Colon (tissue), 2 donors: Measurements from ENCODE around the gene CFAP54.
A peak's percentile ranks its signal among the peaks of the same experiment; 100 is the strongest.
"Not testable (repeated sequence)": the region's sequence is repeated elsewhere in the genome, so short reads cannot be mapped to it uniquely, and the experiment has no call there.

Source experiments
- FAIRE-seq: peaks from 2 replicates; lab custom pipeline; 2012; peaks lifted over from hg19 to GRCh38; lab: Jason Lieb, UNC
- donor health status: control.
- donor health status: control.

CFAP54 gene

DNA sequence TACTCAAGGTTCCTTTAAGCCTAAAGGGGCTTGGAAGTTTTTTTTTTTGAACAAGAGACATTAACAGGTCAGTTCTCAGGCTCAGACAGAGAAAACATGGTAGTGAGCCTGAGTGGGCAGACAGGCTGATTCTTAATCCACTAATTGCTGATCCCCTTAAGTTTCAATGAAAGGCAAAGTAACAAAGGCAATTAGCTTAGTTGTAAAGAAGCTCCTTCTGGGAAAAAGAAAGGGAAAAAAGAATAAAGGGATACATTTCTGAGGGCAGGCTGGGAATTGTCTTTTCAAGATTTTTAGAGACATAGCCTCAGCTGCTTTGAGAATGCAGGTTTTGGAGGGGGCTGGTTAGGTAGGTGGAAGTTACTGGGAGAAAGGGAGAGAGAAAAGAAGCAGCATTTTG is 133.8 kb downstream of the CFAP54 start:
- no peak for FAIRE-seq

DNA sequence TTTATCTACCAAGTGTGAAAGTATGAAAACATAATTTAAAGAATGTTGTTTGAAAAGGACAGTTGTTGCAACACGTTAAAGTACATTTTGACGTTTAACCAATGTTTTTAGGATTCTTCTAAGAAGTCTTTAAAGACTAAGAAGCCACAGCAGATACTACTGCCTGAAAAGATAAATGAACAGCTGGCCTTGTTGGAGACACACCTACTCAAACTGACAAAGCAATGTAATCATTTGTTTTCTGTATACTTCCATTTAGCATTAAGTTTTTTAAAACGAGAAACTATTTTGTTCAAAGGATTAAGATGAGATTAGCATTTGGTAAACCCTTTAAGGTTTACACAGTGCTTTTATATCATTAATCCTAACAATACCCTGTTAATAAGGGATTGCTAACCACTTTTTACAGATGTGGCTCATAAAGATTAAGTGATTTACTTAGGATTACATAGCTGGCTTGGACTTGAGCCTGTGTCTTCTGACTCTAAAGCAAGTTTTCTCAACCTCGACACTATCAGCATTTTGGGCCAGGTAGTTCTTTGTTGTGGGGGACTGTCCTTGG is 134.4 kb downstream of the CFAP54 start:
- FAIRE-seq = no peak

DNA sequence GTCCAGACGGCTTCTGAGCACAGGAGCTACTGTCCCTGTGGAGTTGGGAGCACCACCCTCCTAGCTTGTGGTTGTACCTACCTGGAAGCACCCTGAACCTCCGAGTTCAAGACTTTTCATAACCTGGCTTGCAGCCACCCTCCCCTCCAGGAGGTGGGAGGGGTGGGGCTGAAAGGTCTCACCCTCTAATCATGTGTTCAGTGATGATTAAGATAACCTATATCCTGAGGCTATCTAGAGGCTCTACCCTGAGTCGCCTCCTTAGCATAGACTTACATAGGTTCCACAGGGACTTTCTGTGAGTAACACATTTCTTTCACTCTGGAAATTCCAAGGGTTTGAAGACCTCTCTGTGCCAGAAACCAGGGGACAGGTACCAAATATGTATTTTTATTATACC is 146.5 kb downstream of the CFAP54 start:
- no peak for FAIRE-seq

DNA sequence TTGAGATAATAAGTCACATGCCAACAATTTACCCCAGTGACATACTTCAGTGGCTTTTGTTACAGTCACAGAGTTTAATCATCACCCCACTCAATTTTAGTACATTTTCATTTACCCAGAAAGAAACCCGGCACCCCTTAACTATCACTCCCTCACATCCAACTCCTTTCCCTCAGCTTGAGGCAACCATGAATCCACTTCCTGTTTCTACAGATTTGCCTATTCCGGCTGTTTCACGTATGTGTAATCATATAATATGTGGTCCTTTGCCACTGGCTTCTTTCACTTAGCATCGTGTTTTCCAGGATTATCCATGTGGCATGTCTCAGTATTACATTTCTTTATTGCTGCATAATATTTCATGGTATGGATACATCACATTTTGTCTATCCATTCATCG is 147.5 kb downstream of the CFAP54 start:
- no peak for FAIRE-seq

DNA sequence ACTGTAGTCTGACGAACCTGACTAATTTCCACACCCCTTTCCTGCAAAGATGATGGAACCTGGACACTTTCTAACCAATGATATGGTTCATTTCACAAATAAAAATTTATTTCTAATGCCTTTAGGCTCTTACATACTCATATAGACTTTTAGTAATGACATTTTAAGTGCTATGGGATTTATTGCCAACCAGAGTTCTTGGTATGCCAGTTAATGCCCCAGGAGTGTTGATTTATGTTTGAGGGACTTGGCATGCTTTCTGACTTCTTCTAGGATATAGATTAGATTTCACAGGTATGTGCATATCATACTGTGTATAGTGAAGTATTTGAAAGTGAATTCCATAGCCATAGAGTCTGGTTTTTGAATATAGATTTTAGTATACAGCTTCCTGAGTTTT is 159.5 kb downstream of the CFAP54 start:
- no peak for FAIRE-seq

DNA sequence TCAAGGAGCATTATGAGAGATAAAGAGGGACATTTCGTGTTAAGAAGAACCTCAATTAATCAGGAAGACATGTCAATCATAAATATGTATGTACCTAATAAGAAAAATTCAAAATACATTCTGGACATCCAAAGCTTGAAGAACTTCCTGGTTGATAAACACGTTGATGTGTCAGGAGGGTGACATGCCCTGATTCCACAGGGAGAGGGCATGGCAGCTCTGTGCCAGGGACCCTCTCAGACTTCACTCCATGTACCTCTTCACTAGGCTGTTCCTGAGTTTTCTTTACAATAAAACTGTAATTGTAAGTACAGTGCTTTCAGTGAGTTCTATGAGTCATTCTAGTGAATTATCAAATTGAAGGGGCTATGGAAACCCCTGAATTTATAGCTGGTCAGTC is 163.5 kb downstream of the CFAP54 start:
- no peak for FAIRE-seq

DNA sequence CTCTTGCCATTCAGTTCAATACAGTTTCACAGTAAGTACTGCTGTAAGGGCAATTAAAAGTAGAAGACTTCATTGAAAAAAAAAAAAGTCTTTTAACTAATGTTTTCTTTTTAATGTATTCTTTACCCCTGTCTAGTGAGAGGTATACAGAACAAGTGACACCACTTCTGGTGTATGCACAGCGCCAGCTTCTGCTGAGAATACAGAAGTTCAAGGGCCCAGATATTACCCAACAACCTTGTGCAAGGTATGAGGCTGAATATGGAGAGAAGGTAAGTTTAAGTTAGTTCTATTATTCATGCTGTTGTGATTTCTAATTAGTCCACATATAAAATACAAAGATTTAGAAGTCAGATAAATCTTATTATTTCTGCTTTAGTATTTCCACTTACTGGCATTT is 168.7 kb downstream of the CFAP54 start:
- no peak for FAIRE-seq

DNA sequence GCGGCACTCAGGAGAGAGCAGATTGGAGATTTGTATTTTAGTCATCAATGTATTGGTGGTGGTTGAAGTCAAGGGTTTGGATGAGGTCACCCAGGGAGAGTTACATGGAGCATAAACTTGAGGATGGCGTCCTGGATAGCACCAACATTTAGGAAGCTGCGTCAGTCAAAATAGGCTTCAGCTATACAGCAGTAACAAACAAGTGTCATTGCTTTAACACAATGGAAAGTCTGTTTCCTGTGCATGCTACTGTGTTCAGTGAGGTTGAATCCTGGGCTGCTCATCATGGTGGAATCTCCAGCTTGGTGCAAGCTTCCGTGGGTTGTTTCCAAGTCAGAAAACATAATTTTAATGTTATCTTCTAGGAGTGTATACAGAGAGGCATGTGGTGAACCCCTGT is 180.4 kb downstream of the CFAP54 start:
- FAIRE-seq = no peak

DNA sequence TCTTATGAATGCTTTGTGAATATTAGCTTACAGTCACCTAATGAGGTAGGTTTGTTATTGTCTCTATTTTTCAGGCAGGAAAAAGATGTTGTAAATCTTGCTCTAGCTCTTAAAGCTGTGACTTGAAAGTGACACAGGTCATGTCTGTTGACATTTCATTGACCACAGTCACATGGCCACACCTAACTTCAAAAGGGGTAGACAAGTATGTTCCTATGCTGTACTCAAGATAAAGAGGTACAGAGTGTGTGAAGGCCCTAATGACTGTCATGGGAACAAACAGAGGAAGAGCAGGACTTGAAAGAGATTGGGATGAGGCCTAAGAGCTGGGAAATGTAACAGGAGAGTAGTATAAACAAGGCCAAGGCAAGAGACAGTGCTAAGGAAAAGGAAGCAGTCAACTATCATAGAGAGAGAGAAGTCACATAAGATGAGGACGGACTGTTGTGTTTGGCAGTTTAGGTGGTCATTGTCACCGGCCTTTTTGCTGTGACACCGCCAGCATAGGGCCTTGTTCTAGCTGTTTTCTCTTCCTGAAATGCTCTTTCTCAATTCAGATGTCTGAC is 181.0 kb downstream of the CFAP54 start:
- FAIRE-seq = no peak

DNA sequence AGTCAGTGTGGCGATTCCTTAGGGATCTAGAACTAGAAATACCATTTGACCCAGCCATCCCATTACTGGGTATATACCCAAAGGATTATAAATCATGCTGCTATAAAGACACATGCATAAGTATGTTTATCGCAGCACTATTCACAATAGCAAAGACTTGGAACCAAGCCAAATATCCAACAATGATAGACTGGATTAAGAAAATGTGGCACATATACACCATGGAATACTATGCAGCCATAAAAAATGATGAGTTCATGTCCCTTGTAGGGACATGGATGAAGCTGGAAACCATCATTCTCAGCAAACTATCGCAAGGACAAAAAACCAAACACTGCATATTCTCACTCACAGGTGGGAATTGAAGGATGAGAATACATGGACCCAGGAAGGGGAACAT is 186.1 kb downstream of the CFAP54 start:
- FAIRE-seq = not testable (repeated sequence)

DNA sequence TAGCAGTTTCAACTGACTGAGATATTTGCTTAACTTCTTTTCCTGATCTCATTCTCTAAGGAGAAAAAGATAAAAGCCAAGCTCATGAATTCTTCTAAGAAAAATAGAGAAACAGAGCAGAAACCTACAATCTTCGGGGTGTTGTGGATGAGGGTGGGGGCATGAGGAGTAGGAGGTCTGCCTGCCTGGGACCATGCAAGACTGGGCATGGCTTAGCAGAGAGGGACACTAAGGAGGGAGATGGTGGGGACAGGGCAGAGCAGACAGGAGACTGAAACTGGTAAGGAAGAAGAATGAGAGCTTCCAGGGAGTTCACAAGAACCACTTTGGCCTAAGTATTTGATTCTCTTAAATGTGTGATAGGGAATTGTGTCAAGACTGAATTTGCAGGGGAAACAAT is 188.0 kb downstream of the CFAP54 start:
- no peak for FAIRE-seq

DNA sequence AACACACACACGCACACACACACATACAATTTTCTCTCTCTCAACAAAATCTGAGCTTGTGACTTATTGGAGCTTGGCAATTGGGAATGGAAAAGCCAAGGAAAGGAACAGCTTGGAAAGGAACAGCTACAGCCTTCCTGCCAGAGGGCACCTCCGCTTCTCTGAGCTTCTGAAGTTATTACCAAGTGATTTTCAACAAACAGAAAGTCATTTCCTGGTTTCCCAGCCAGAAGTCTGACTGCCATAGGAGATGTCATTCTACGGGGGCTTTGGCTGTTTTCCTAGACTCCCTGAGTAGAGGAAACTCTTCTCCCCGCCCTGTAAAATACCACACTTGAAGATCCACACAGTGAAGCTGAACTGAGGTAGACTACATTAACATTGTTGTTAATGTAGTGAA is 198.3 kb downstream of the CFAP54 start:
- no peak for FAIRE-seq

DNA sequence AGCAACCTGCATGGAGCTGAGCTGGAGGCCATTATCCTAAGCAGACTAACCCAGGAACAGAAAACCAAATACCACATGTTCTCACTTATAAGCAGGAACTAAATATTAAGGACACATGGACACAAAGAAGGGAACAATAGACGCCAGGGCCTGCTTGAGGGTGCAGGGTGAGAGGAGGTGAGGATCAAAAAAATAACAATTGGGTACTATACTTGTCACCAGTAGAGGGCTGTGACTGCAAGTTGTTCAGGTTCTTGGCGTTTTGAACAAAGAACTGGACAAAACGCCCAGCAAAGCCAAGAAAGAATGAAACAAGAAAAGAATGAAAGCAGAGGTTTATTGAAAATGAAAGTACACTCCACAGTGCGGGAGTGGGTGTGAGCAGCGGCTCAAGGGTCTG is 209.1 kb downstream of the CFAP54 start:
- FAIRE-seq = no peak

DNA sequence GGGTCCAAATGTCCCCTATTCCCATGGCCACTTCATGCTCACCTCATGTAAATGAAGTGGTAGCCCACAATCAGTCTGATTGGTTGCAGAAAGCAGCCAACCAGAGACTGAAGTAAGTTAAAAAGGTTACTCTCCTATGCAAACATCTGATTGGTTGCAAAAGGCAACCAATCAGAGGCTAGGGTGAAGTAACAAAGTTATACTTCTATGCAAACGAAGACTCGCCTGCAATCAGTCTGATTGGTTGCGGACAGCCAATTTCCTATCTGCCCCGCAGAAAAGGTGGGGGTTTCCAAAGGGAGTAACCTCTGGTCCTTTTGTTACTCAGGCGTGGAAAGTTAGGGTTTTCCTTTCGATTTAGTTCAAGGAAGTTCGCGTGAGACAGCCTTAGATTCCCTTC is 209.6 kb downstream of the CFAP54 start:
- FAIRE-seq = no peak

DNA sequence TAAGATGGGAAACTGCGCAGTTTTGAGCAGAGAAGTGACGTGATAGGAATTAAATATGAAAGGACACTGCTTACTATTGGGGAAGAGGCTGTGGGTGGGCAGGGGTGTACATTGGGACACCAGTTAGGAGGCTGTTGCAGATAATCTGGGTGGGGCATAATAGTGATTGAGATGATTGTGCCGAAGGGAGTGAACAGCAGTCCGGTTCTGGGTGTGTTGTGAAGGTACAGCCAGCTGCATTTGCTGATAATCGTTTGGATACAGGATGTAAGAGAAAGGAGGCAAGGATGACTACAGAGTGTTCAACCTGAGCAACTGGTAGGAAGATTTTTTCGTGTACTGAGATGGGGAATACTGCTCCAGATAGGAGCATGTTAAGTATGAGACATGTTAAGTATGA is 212.5 kb downstream of the CFAP54 start:
- no peak for FAIRE-seq

DNA sequence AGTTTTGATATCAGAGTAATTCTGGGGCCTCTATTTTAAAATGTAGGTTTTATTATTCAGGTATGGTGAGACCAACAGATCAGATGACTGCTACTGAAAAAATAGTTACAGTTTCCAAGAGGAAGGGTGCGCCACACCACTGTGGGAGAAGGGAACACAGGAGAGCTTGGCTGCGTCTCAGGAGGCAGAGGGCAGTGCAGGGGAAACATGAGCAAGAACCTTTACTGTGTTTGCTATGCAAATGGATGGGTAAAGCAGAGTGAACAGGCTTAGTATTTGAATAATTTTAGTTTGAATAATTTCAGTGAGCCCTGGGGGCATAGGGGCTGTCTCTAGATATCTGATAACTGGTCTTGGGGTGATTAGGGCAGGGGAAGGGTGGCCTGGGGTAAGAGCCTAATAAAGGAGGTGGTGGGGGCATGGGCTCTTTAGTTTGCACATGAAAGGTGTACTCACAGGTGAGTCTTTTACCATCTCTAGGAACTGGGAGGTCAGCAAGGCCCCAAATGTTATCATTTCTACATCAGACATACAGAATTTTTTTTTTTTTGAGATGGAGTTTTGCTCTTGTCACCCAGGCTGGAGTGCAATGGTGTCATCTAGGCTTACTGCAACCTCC is 220.9 kb downstream of the CFAP54 start:
- FAIRE-seq = no peak

DNA sequence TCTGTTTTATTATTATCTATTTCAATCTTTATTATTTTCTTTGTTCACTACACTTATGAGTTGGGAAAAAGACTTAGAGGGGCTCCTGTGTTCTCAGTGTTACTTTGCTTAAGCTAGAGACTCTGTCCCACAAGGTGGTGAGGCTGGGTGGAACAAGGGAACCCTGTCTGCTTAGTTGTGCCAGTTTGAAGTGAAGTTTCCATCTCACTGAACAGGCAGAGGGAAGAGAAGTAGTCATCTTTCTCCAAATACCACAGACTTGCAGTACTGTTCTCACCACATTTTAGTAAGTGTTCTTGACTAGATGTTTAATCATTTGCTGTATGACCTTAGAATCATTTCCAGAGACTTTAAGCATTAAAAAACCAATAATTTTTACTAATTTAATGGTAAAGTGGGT is 222.0 kb downstream of the CFAP54 start:
- no peak for FAIRE-seq

DNA sequence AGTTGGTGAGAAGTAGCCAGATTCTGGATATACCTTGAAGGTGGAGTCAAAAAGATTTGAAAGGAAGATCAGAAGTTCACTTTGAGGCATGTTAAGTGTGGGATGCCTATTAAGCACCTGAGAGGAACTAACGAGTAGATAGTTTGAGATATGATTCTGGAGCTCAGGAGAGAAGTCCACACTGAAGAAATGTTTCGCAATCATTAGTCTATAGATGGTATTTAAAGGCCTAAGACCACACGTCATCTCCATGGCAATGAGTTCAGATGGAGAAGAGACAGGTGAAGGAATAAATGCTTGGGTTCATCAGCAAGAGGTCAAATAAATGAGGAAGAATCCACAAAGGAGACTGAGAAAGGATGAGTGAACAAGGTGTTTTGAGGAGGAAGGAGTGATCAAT is 224.8 kb downstream of the CFAP54 start:
- no peak for FAIRE-seq

DNA sequence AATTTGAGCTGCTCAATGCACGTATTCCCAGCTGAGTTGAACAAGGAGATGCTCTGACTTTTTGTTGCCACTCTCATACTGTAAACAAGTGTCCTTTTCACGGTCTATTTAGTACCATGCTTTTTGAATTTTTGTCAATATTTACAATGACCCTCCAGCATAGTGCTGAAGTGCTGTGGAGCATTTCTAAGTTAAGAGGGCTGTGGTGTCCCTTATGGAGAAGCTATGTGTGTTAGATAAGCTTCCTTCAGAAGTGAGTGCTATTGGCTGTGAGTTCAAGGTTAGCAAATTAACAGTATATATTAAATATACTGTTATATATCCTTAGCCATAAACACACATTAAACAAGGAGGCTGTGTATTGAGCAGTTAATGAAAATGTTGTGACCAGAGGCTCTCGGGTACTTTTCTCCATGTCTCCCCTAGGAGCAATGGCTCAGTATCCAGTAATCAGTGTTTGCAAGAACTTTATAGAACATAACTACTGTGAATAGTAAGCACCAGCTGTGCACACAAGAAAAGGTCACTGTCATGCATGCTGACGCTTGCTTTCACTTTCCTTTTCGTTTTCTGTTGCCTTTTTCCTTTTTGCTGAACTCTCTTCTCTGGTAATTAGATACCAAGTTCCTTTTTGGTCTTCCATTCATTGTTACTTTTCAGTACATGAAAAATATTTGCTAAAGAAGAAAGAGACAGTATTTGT is 230.4 kb downstream of the CFAP54 start:
- peak; percentile 82 for FAIRE-seq

DNA sequence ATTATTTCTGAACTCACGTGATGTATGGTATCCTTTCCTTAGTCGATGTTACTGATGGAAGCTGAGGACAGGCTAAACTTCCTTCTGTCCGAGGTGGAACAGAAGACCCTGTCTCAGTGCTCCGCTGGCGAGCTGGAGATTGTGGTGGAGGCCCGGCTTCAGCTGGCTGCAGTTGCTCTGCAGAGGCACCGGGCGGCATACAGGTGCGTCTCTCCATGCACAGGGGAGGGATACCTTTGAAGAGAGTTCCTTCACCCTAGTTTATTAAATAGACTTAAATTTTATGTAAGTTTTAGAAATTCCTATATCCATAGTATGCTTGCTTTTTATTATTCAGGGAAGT is 231.0 kb downstream of the CFAP54 start:
- FAIRE-seq = no peak

DNA sequence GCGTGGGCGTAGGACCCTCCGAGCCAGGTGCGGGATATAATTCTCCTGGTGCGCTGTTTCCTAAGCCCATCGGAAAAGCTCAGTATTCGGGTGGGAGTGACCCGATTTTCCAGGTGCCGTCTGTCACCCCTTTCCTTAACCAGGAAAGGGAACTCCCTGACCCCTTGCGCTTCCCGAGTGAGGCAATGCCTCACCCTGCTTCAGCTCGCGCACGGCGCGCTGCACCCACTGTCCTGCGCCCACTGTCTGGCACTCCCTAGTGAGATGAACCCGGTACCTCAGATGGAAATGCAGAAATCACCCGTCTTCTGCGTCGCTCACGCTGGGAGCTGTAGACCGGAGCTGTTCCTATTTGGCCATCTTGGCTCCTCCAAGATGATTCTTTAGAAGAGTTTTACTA is 240.1 kb downstream of the CFAP54 start:
- FAIRE-seq = not testable (repeated sequence)

DNA sequence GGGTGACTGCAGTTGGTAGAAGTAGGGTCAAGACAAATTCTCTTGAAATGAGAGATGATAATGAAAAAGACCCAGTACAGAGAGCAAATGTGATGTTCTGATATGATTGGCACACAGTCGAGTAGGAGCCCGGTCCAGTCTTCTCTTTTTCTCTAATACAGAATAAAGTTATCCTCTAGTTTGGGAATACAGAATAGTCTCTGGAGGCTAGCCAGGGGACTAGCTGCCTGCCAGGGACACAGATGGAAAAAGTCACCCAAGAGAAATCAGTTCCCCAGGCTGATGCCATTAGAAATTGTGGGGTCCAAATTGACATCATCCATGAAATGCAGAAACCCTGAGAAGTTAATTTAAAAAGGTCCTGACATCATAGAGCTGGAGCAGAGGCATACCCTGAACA is 240.5 kb downstream of the CFAP54 start:
- FAIRE-seq = no peak

DNA sequence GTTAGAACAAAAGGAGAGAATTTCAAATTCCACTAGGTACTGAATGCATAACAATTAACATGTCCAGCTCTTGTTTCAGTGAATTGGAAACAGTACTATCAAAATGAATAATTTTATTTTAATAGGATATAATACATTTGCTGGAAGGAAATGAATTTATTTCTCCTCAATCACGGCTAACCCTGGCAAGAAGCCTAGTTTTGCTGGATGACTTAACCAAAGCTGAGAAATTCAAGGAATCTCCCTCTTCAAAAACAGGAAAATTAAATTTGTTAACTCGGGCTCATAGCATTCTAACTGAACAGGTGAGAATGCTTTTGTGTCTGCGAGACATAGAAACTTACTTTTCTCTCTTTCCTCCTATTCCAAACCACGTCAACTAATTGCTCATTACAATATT is 254.2 kb downstream of the CFAP54 start:
- no peak for FAIRE-seq

DNA sequence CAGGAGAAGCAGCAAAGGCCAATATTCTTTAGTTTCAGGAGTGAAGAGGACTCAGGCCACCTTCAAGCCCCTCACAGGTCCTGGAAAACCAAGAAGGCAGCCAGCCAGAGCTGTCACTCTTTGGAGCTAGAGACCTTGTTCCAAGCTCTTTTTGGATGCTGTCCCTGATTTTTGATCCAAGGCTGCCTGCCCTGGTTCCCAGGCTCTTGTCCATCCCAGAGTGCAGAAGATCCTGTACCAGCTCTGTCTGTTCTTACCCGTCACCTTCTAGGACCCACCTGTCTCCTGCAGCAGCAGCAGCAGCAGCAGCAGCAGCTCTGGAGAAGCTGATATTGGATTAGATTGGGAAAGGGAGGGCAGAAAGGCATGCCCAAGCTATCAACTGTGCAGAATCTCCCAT is 260.6 kb downstream of the CFAP54 start:
- no peak for FAIRE-seq
